Body of pancreas (tissue), 4 donors: Measurements from ENCODE around the gene PKNOX1. TPM values are rescaled to one million over a fixed set of nuclear protein-coding genes. Genes with fewer than 3 reads are reported as not detected.
A peak's percentile ranks its signal among the peaks of the same experiment; 100 is the strongest.
"Not testable (repeated sequence)": the region's sequence is repeated elsewhere in the genome, so short reads cannot be mapped to it uniquely, and the experiment has no call there.

Source experiments
- ATAC-seq: fragments of 150-250 bp; one replicate; pipeline ENCODE4 v1.9.1; 2016
- DNase-seq, 4 donors: peaks; one replicate each; pipeline ENCODE4 v3.0.0-alpha.2; 2019
- H3K27ac ChIP-seq, 4 donors: fragments of 200-600 bp; sonication (generic); 1 replicate in 3 of 4; 2 replicates in 1 of 4; pipeline versions ENCODE4 v1.5.1 to v1.6.1; 2016 to 2019; ENCODE audit warnings: mild to moderate bottlenecking in 1 of 4, mixed read lengths in 1 of 4, moderate library complexity in 1 of 4
- H3K27me3 ChIP-seq, 2 donors: fragments of 200-600 bp; sonication (generic); one replicate each; pipeline ENCODE4 v1.6.0; 2016; ENCODE audit warnings: mild to moderate bottlenecking in 1 of 2
- H3K36me3 ChIP-seq, 2 donors: fragments of 200-600 bp; sonication (generic); replicated peaks in 1 of 2; 2 replicates each; pipeline ENCODE4 v1.5.1; 2016; ENCODE audit warnings: low read depth in 2 of 2; ENCODE audit not compliant: insufficient read depth in 1 of 2
- H3K4me1 ChIP-seq: fragments of 200-600 bp; sonication (generic); one replicate; pipeline ENCODE4 v1.6.0; 2016
- H3K4me3 ChIP-seq, 2 donors: fragments of 200-600 bp; sonication (generic); 1 replicate in 1 of 2; 2 replicates in 1 of 2; pipeline ENCODE4 v1.5.1; 2016 to 2019
- H3K9me3 ChIP-seq, 3 donors: fragments of 200-600 bp; sonication (generic); 1 replicate in 2 of 3; 2 replicates in 1 of 3; pipeline ENCODE4 v1.5.1; 2016
- CTCF ChIP-seq, 7 experiments: fragments of 450-650 bp in 4 of 7; fragments of 200-600 bp in 3 of 7; sonication (generic) in 3 of 7; IDR thresholded peaks; one replicate each; pipeline ENCODE4 v1.5.1; 2016 to 2019; ENCODE audit warnings: antibody characterized with exemption in 7 of 7
- POLR2A ChIP-seq, 3 donors: fragments of 450-650 bp; IDR thresholded peaks; one replicate each; pipeline ENCODE4 v1.6.1; 2016; ENCODE audit warnings: antibody characterized with exemption in 3 of 3, mild to moderate bottlenecking in 2 of 3
- WGBS, 2 donors: methylation state at CpG; one replicate each; pipeline ENCODE4 v1.1.5; 2017; 5-methylcytosine and 5-hydroxymethylcytosine counted together
- intact Hi-C: fragments of 100-400 bp; cut with DNase I; formaldehyde crosslinking; loops from one replicate; pipeline ENCODE4 v1.15.1; 2023
- total RNA-seq, 2 donors: library from RNA; depleted of rRNA; stranded (reverse); fragments of >200 nt; gene quantifications; one replicate each; pipeline ENCODE4 v1.1.0, GENCODE V29; 2016

PKNOX1 gene
- total RNA-seq, 2 donors from 2014 or later: 11.2 to 27.4 TPM

DNA sequence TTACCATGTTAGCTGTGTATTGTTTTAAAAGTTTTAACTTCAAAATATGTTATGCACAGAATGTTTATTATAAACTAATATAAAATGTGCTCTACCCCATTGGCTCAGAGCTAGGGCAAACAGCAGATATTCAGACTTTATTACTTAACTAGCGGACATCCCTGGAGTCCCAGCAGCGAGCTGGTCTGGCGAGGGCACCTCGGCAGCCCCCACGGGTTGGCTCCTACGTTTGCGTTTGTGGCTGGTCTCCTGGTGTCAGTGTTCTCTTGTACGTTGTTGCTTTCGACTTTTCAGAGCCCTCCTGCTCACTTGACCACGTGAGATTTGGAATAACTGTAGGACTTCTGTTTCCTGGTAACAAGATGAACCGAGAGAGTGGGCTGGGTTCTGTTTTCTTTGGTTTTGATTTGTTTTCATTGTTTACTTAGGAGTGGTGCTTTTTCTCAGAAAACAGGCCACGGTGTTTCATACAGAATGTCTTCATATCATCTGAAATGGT lies 56.8 kb downstream of the PKNOX1 start:
- DNase-seq (no peak), ATAC-seq (no peak)
- TF ChIP-seq CTCF (IDR thresholded peaks at IDR 0.05) (no peak), POLR2A (IDR thresholded peaks at IDR 0.05) (no peak)
- no peaks in the 10 kb centered on the region for H3K4me1 ChIP-seq
- H3K9me3 ChIP-seq: no peaks in the 10 kb centered on the region
- H3K36me3 ChIP-seq: peaks cover 0 to 4% of the 10 kb centered on the region in 2 donors
- H3K27me3 ChIP-seq: no peaks in the 10 kb centered on the region
- intact Hi-C loops: no loop called here
- WGBS, 2 donors: 86 to 89% methylated on average over 12 of the region's 12 CpGs
- no peak overlapping the region for H3K4me3 ChIP-seq
- no peak overlapping the region for H3K27ac ChIP-seq

DNA sequence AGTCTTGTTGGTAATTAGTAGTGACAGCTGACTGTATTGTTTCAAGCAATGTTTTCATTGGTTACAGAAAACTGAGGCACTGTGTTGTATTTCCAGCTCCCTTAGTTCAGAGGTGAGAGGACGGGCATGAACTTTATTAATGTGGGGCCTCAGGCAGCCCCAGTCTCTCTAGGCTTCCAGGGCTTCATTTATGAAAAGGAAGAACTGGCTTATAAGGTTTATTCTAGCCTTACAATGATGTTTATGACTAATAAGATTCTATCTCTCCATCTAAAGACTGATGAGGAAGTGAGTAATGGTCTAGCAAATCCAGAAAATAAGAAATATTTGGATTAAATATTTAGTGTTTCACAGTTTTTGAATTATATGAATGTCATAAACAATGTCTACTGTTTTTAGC lies 59.7 kb downstream of the PKNOX1 start:
- 90 to 93% methylated on average over 1 of the region's 1 CpG for WGBS, 2 donors
- no peak for ATAC-seq
- no peaks in the 10 kb centered on the region for H3K9me3 ChIP-seq
- DNase-seq: no peak
- H3K4me3 ChIP-seq: no peak overlapping the region
- no peaks in the 10 kb centered on the region for H3K4me1 ChIP-seq
- intact Hi-C loops: no loop called here
- TF ChIP-seq POLR2A (IDR thresholded peaks at IDR 0.05) (no peak), CTCF (IDR thresholded peaks at IDR 0.05) (no peak)
- H3K36me3 ChIP-seq: peaks cover 0 to 4% of the 10 kb centered on the region in 2 donors
- H3K27me3 ChIP-seq: no peaks in the 10 kb centered on the region
- no peak overlapping the region for H3K27ac ChIP-seq

DNA sequence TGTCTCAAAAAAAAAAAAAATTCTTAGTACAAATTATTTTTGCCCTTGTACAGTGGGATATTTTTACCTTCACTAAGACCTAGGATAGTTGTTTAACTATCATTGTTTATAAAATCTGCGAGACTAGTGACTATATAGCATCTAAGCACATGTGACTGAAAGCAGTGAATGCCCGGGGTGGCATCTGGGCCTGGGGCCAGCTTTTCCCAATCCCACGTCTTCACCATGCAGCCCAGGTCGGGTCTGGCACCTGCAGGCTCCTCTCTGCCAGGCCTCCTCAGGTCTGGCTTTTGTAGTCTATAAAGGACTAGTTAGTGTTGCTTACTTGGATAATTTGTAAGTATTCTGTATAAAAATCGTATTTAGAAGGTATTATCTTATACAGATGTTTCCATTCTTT lies 60.5 kb downstream of the PKNOX1 start:
- Histone ChIP-seq H3K27me3 (no peaks in the 10 kb centered on the region), H3K36me3 (peaks cover 0 to 1% of the 10 kb centered on the region in 2 donors), H3K9me3 (no peaks in the 10 kb centered on the region), H3K27ac (no peak overlapping the region), H3K4me1 (no peaks in the 10 kb centered on the region), H3K4me3 (no peak overlapping the region)
- ATAC-seq (no peak), DNase-seq (no peak)
- intact Hi-C loops: no loop called here
- 68 to 70% methylated on average over 5 of the region's 5 CpGs for WGBS, 2 donors
- no peak for TF ChIP-seq CTCF (IDR thresholded peaks at IDR 0.05)
- TF ChIP-seq POLR2A (IDR thresholded peaks at IDR 0.05): no peak

- WGBS, 2 donors: no CpG with 5 or more reads among the region's 17 CpGs
- H3K27me3 ChIP-seq, H3K4me3 ChIP-seq, H3K4me1 ChIP-seq, ATAC-seq, H3K27ac ChIP-seq, intact Hi-C loops, H3K36me3 ChIP-seq, H3K9me3 ChIP-seq: not testable (repeated sequence)
- peak in 1 of 4 donors; percentile 14 for DNase-seq
Measured at GRCh38 chr21:43036889-43037288, 62.5 kb downstream of the PKNOX1 start.

- H3K27me3 ChIP-seq, ATAC-seq, H3K36me3 ChIP-seq, H3K27ac ChIP-seq, H3K9me3 ChIP-seq, H3K4me3 ChIP-seq, DNase-seq, H3K4me1 ChIP-seq, intact Hi-C loops: not testable (repeated sequence)
- 80 to 87% methylated on average over 3 to 9 of the region's 19 CpGs for WGBS, 2 donors
Measured at GRCh38 chr21:43037918-43038658, 63.7 kb downstream of the PKNOX1 start.

- H3K27me3 ChIP-seq, H3K27ac ChIP-seq, H3K36me3 ChIP-seq, DNase-seq, H3K4me1 ChIP-seq, H3K4me3 ChIP-seq, H3K9me3 ChIP-seq, intact Hi-C loops, ATAC-seq: not testable (repeated sequence)
- WGBS, 2 donors: 100% methylated on average over 1 of the region's 10 CpGs; no CpG with 5 or more reads in 1 of the 2 donors
Measured at GRCh38 chr21:43038659-43039044, 64.3 kb downstream of the PKNOX1 start.
